Loucy (cell line): Measurements from ENCODE around the gene RCOR1.
"Not testable (repeated sequence)": the region's sequence is repeated elsewhere in the genome, so short reads cannot be mapped to it uniquely, and the experiment has no call there.

Experiments
- H2AFZ ChIP-seq: fragments of 200-600 bp; sonication (generic); 2 replicates; pipeline ENCODE4 v1.6.0; 2016; ENCODE audit warnings: antibody characterized with exemption, mild to moderate bottlenecking, low read length, moderate library complexity
- H3F3A ChIP-seq: fragments of 200-600 bp; 2 replicates; pipeline ENCODE4 v1.6.0; 2016; ENCODE audit warnings: antibody characterized with exemption, low read depth, mild to moderate bottlenecking
- H3K27me3 ChIP-seq: fragments of 200-600 bp; sonication (generic); 2 replicates; pipeline ENCODE4 v1.6.1; 2014; ENCODE audit warnings: low read length, mild to moderate bottlenecking; ENCODE audit not compliant: insufficient read depth, poor library complexity, severe bottlenecking
- H3K36me3 ChIP-seq: fragments of 200-600 bp; sonication (generic); 2 replicates; pipeline ENCODE4 v1.6.1; 2016; ENCODE audit warnings: low read length; ENCODE audit not compliant: insufficient read depth
- H3K4me1 ChIP-seq: fragments of 200-600 bp; sonication (generic); 2 replicates; pipeline ENCODE4 v1.5.1; 2014; ENCODE audit warnings: low read length, mild to moderate bottlenecking; ENCODE audit not compliant: insufficient read depth, poor library complexity, severe bottlenecking
- H3K4me2 ChIP-seq: fragments of 200-600 bp; sonication (generic); 2 replicates; pipeline ENCODE4 v1.6.0; 2014; ENCODE audit warnings: antibody characterized with exemption, low read length, low read depth, mild to moderate bottlenecking; ENCODE audit not compliant: poor library complexity, severe bottlenecking
- H3K4me3 ChIP-seq: fragments of 200-600 bp; sonication (generic); 2 replicates; pipeline ENCODE4 v1.5.1; 2014; ENCODE audit warnings: low read length, mild to moderate bottlenecking, mixed read lengths; ENCODE audit not compliant: poor library complexity, severe bottlenecking
- H3K79me2 ChIP-seq: fragments of 200-600 bp; sonication (generic); 2 replicates; pipeline ENCODE4 v1.6.1; 2014; ENCODE audit warnings: low read length; ENCODE audit not compliant: insufficient read depth
- H3K9ac ChIP-seq: fragments of 200-600 bp; sonication (generic); 2 replicates; pipeline ENCODE4 v1.6.0; 2014; ENCODE audit warnings: mild to moderate bottlenecking, low read depth, low read length, moderate library complexity; ENCODE audit not compliant: poor library complexity, severe bottlenecking
- H3K9me2 ChIP-seq: fragments of 200-600 bp; sonication (generic); replicated peaks from 2 replicates; pipeline ENCODE4 v1.6.1; 2016; ENCODE audit warnings: low read depth, low read length, mixed read lengths
- H3K9me3 ChIP-seq: fragments of 200-600 bp; sonication (generic); 2 replicates; pipeline ENCODE4 v1.6.1; 2014; ENCODE audit warnings: mild to moderate bottlenecking, antibody characterized with exemption, low read length, low read depth; ENCODE audit not compliant: insufficient read depth
- H4K20me1 ChIP-seq: fragments of 200-600 bp; sonication (generic); 2 replicates; pipeline ENCODE4 v1.6.0; 2014; ENCODE audit warnings: antibody characterized with exemption, low read length, mild to moderate bottlenecking; ENCODE audit not compliant: insufficient read depth, poor library complexity, severe bottlenecking
- CTCF ChIP-seq: fragments of 200-600 bp; sonication (generic); conservative IDR thresholded peaks from 2 replicates; pipeline ENCODE4 v1.5.1; 2014; ENCODE audit warnings: mild to moderate bottlenecking, antibody characterized with exemption, low read length
- EZH2phosphoT487 ChIP-seq: fragments of 200-600 bp; IDR thresholded peaks from 2 replicates; pipeline ENCODE4 v1.6.1; 2018; ENCODE audit warnings: antibody characterized with exemption, mild to moderate bottlenecking, moderate library complexity, borderline replicate concordance

The RCOR1 gene

GRCh38 chr14:102573591-102574046 is 18.8 kb upstream of the RCOR1 start:
- Histone ChIP-seq H3K9me2 (no peaks in the 10 kb centered on the region), H3K4me2 (no peak overlapping the region), H3K4me1 (no peaks in the 10 kb centered on the region), H3K79me2 (no peaks in the 10 kb centered on the region), H2AFZ (no peak overlapping the region), H3K4me3 (no peak overlapping the region), H3K27me3 (no peaks in the 10 kb centered on the region), H3K9me3 (no peaks in the 10 kb centered on the region), H3F3A (no peaks in the 10 kb centered on the region), H3K9ac (no peak overlapping the region), H4K20me1 (no peaks in the 10 kb centered on the region), H3K36me3 (no peaks in the 10 kb centered on the region)
- TF ChIP-seq EZH2phosphoT487: no peak
- TF ChIP-seq CTCF: no peak

GRCh38 chr14:102574281-102575159 is 17.9 kb upstream of the RCOR1 start:
- TF ChIP-seq CTCF (no peak), EZH2phosphoT487 (no peak)
- H2AFZ ChIP-seq: no peak overlapping the region; the same call in 1 of the 2 replicates

GRCh38 chr14:102575160-102575845 is 17.1 kb upstream of the RCOR1 start:
- TF ChIP-seq CTCF (no peak), EZH2phosphoT487 (no peak)
- no peaks in the 10 kb centered on the region for H3K36me3 ChIP-seq
- no peaks in the 10 kb centered on the region for H3K79me2 ChIP-seq
- no peaks in the 10 kb centered on the region for H3K27me3 ChIP-seq
- no peak overlapping the region; the same call in 1 of the 2 replicates for H2AFZ ChIP-seq
- H4K20me1 ChIP-seq: no peaks in the 10 kb centered on the region
- no peaks in the 10 kb centered on the region for H3K9me3 ChIP-seq
- no peak overlapping the region for H3K4me3 ChIP-seq
- H3K9ac ChIP-seq: no peak overlapping the region
- H3K9me2 ChIP-seq: no peaks in the 10 kb centered on the region
- H3K4me2 ChIP-seq: no peak overlapping the region
- no peaks in the 10 kb centered on the region for H3F3A ChIP-seq
- H3K4me1 ChIP-seq: no peaks in the 10 kb centered on the region

More at GRCh38 chr14:102574281-102575159, 17.9 kb upstream of the RCOR1 start:
- H3K36me3 ChIP-seq: no peaks in the 10 kb centered on the region
- no peaks in the 10 kb centered on the region for H3K9me2 ChIP-seq
- no peaks in the 10 kb centered on the region for H3K4me1 ChIP-seq
- no peaks in the 10 kb centered on the region for H3K79me2 ChIP-seq
- H3K4me2 ChIP-seq: no peak overlapping the region
- no peaks in the 10 kb centered on the region for H4K20me1 ChIP-seq
- no peak overlapping the region for H3K4me3 ChIP-seq
- H3F3A ChIP-seq: no peaks in the 10 kb centered on the region
- H3K27me3 ChIP-seq: no peaks in the 10 kb centered on the region
- no peaks in the 10 kb centered on the region for H3K9me3 ChIP-seq
- H3K9ac ChIP-seq: no peak overlapping the region

- not testable (repeated sequence) for H3F3A ChIP-seq, H3K4me2 ChIP-seq, H3K27me3 ChIP-seq, H2AFZ ChIP-seq, H4K20me1 ChIP-seq, H3K36me3 ChIP-seq, H3K9ac ChIP-seq, H3K79me2 ChIP-seq, H3K9me3 ChIP-seq, H3K9me2 ChIP-seq, H3K4me3 ChIP-seq, H3K4me1 ChIP-seq
Observed at GRCh38 chr14:102575846-102576428, 16.5 kb upstream of the RCOR1 start.
